ENCODE data around the gene ITPR1.

The ITPR1 gene

DNA sequence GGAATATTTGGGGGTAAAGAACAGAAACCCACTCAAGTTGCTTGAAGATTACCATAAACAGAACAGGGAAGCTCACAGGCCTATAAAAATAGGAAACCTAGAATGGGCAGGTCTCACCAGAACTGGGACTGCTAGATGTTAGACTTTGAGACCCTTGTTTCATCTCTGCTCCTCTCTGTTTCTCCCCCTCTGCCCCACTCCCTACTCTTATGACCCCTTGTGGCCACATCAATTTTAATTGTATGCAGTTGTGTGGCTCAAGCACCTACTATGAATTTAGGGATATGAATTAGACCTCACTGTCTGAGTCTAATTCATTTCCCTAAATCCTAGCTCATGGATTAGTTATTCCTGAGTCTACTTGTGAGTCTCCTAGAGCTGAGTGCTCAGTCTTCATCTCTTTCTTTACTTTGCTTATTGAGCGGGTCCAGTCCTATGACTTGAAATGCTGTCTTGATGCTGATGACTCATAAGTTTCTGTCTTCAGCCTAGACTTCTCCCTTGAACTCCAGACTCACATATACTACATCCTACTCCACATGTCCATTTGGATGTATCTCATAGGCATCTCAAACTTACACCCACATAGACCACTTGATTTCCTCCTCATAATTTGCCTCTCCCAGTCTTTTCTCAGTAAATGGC is 78.7 kb downstream of the ITPR1 start:
- TF ChIP-seq, protein P1, sequence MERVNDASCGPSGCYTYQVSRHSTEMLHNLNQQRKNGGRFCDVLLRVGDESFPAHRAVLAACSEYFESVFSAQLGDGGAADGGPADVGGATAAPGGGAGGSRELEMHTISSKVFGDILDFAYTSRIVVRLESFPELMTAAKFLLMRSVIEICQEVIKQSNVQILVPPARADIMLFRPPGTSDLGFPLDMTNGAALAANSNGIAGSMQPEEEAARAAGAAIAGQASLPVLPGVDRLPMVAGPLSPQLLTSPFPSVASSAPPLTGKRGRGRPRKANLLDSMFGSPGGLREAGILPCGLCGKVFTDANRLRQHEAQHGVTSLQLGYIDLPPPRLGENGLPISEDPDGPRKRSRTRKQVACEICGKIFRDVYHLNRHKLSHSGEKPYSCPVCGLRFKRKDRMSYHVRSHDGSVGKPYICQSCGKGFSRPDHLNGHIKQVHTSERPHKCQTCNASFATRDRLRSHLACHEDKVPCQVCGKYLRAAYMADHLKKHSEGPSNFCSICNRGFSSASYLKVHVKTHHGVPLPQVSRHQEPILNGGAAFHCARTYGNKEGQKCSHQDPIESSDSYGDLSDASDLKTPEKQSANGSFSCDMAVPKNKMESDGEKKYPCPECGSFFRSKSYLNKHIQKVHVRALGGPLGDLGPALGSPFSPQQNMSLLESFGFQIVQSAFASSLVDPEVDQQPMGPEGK (CRISPR knock-in tag; IDR thresholded peaks at IDR 0.05; ENCODE audit: borderline replicate concordance) = no peak
- no peak for TF ChIP-seq ARNTL (CRISPR knock-in tag; IDR thresholded peaks at IDR 0.05; ENCODE audit: borderline replicate concordance, low read depth)
- TF ChIP-seq TOX (CRISPR knock-in tag; IDR thresholded peaks at IDR 0.05; ENCODE audit: borderline replicate concordance) = no peak
- no peak for TF ChIP-seq ESRRG (CRISPR knock-in tag; IDR thresholded peaks at IDR 0.05)
- TF ChIP-seq, protein P2, sequence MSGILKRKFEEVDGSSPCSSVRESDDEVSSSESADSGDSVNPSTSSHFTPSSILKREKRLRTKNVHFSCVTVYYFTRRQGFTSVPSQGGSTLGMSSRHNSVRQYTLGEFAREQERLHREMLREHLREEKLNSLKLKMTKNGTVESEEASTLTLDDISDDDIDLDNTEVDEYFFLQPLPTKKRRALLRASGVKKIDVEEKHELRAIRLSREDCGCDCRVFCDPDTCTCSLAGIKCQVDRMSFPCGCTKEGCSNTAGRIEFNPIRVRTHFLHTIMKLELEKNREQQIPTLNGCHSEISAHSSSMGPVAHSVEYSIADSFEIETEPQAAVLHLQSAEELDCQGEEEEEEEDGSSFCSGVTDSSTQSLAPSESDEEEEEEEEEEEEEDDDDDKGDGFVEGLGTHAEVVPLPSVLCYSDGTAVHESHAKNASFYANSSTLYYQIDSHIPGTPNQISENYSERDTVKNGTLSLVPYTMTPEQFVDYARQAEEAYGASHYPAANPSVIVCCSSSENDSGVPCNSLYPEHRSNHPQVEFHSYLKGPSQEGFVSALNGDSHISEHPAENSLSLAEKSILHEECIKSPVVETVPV (CRISPR knock-in tag; IDR thresholded peaks at IDR 0.05) = no peak
- TF ChIP-seq OSR1 (CRISPR knock-in tag; IDR thresholded peaks at IDR 0.05) = no peak
- TF ChIP-seq ZC3H10 (CRISPR knock-in tag; IDR thresholded peaks at IDR 0.05) = no peak
- no peak for TF ChIP-seq SNAI2 (CRISPR knock-in tag; IDR thresholded peaks at IDR 0.05)
- no peak for TF ChIP-seq BACH2 (CRISPR knock-in tag; IDR thresholded peaks at IDR 0.05; ENCODE audit: borderline replicate concordance)
- no peak for TF ChIP-seq TCF4 (CRISPR knock-in tag; IDR thresholded peaks at IDR 0.05; ENCODE audit: borderline replicate concordance)
- ATAC-seq = peak; percentile 54

DNA sequence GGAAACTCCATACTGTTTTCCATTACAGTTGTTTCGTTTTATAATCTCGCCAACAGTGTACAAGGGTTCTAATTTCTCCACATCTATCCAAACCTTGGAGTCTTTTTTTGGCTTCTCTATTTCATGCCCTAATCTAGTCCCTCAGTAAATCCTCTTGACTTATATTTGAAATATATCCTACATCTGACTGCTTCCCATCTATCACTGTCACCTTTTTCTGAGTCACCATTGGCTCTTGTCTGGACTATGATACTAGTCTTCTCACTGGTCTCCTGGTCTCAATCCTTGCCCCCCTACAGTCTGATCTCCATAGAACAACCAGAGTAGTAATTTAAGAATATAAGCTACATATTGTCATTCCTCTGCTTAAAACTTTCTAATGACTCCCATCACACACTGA is 80.0 kb downstream of the ITPR1 start:
- ATAC-seq = no peak
- TF ChIP-seq ZFP3 (CRISPR knock-in tag; IDR thresholded peaks at IDR 0.05) (no peak), ZNF565 (CRISPR knock-in tag; conservative IDR thresholded peaks at IDR 0.05; ENCODE audit: low read depth) (no peak), TCF4 (CRISPR knock-in tag; IDR thresholded peaks at IDR 0.05; ENCODE audit: borderline replicate concordance) (no peak), ZC3H10 (CRISPR knock-in tag; IDR thresholded peaks at IDR 0.05) (no peak), TOX (CRISPR knock-in tag; IDR thresholded peaks at IDR 0.05; ENCODE audit: borderline replicate concordance) (no peak), OSR1 (CRISPR knock-in tag; IDR thresholded peaks at IDR 0.05) (no peak), SNAI2 (CRISPR knock-in tag; IDR thresholded peaks at IDR 0.05) (no peak), ARNTL (CRISPR knock-in tag; IDR thresholded peaks at IDR 0.05; ENCODE audit: borderline replicate concordance, low read depth) (no peak), CSDC2 (CRISPR knock-in tag; IDR thresholded peaks at IDR 0.05) (no peak)
- TF ChIP-seq, protein P3, sequence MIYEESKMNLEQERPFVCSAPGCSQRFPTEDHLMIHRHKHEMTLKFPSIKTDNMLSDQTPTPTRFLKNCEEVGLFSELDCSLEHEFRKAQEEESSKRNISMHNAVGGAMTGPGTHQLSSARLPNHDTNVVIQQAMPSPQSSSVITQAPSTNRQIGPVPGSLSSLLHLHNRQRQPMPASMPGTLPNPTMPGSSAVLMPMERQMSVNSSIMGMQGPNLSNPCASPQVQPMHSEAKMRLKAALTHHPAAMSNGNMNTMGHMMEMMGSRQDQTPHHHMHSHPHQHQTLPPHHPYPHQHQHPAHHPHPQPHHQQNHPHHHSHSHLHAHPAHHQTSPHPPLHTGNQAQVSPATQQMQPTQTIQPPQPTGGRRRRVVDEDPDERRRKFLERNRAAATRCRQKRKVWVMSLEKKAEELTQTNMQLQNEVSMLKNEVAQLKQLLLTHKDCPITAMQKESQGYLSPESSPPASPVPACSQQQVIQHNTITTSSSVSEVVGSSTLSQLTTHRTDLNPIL (CRISPR knock-in tag; IDR thresholded peaks at IDR 0.05; ENCODE audit: low read depth) = no peak

DNA sequence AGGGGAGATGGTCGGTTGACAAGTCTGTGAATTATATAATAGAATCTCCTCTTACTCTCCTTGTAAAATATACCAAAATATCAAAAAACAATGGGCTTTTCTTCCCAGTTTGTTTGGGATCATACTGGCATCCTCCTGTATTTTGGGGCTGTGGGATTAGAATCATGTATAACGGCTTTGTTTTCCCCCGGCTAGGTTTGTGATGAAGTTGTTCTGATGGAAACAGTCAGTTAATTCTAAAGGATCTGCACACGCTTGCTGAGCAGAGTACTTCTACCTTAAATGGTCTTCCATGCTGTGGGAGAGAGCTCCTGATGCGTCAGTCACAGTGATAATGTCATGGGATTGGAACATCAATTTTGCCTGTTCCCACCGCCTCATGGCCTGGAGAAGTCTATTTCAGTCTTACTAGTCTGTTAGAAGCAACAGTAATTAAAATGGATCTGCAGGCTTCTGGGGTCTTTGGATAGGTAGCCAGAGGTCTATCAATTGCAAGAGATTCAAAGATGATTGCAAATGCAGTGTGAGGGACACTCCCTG is 81.3 kb downstream of the ITPR1 start:
- no peak for TF ChIP-seq PPARA (CRISPR knock-in tag; IDR thresholded peaks at IDR 0.05; ENCODE audit: borderline replicate concordance)
- TF ChIP-seq, protein P4, sequence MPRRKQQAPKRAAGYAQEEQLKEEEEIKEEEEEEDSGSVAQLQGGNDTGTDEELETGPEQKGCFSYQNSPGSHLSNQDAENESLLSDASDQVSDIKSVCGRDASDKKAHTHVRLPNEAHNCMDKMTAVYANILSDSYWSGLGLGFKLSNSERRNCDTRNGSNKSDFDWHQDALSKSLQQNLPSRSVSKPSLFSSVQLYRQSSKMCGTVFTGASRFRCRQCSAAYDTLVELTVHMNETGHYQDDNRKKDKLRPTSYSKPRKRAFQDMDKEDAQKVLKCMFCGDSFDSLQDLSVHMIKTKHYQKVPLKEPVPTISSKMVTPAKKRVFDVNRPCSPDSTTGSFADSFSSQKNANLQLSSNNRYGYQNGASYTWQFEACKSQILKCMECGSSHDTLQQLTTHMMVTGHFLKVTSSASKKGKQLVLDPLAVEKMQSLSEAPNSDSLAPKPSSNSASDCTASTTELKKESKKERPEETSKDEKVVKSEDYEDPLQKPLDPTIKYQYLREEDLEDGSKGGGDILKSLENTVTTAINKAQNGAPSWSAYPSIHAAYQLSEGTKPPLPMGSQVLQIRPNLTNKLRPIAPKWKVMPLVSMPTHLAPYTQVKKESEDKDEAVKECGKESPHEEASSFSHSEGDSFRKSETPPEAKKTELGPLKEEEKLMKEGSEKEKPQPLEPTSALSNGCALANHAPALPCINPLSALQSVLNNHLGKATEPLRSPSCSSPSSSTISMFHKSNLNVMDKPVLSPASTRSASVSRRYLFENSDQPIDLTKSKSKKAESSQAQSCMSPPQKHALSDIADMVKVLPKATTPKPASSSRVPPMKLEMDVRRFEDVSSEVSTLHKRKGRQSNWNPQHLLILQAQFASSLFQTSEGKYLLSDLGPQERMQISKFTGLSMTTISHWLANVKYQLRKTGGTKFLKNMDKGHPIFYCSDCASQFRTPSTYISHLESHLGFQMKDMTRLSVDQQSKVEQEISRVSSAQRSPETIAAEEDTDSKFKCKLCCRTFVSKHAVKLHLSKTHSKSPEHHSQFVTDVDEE (CRISPR knock-in tag; IDR thresholded peaks at IDR 0.05) = no peak
- TF ChIP-seq ZFP3 (CRISPR knock-in tag; IDR thresholded peaks at IDR 0.05) = no peak
- no peak for TF ChIP-seq ARNTL (CRISPR knock-in tag; IDR thresholded peaks at IDR 0.05; ENCODE audit: borderline replicate concordance, low read depth)
- TF ChIP-seq, protein P2 (CRISPR knock-in tag; IDR thresholded peaks at IDR 0.05) = no peak
- ATAC-seq = no peak

DNA sequence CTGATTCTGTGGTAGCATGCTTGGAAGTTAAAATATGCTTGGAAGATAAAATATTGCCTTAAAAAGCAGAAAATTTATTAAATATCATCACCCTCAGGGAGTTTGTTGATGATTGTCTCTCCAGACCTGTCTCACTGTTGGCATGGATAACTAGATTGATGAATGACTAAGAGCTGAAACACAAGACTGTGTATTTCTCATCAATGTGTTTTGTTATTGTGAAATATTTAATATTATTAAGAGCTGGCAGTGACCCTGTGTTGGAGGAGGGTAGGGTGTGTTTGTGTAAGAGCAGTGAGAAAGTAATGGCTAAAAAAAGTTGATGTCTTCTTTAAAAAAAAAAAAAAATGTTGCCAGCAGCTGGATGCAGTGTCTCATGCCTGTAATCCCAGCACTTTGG is 82.2 kb downstream of the ITPR1 start:
- ATAC-seq = no peak
- TF ChIP-seq, protein P2 (CRISPR knock-in tag; IDR thresholded peaks at IDR 0.05) = no peak
- TF ChIP-seq RARB (CRISPR knock-in tag; IDR thresholded peaks at IDR 0.05) (no peak), ISL1 (CRISPR knock-in tag; IDR thresholded peaks at IDR 0.05) (no peak), ZC3H10 (CRISPR knock-in tag; IDR thresholded peaks at IDR 0.05) (no peak), TOX (CRISPR knock-in tag; IDR thresholded peaks at IDR 0.05; ENCODE audit: borderline replicate concordance) (no peak), BACH2 (CRISPR knock-in tag; IDR thresholded peaks at IDR 0.05; ENCODE audit: borderline replicate concordance) (no peak), ARNTL (CRISPR knock-in tag; IDR thresholded peaks at IDR 0.05; ENCODE audit: borderline replicate concordance, low read depth) (no peak), OSR1 (CRISPR knock-in tag; IDR thresholded peaks at IDR 0.05) (no peak), ZNF565 (CRISPR knock-in tag; conservative IDR thresholded peaks at IDR 0.05; ENCODE audit: low read depth) (no peak)
- TF ChIP-seq, protein P5, sequence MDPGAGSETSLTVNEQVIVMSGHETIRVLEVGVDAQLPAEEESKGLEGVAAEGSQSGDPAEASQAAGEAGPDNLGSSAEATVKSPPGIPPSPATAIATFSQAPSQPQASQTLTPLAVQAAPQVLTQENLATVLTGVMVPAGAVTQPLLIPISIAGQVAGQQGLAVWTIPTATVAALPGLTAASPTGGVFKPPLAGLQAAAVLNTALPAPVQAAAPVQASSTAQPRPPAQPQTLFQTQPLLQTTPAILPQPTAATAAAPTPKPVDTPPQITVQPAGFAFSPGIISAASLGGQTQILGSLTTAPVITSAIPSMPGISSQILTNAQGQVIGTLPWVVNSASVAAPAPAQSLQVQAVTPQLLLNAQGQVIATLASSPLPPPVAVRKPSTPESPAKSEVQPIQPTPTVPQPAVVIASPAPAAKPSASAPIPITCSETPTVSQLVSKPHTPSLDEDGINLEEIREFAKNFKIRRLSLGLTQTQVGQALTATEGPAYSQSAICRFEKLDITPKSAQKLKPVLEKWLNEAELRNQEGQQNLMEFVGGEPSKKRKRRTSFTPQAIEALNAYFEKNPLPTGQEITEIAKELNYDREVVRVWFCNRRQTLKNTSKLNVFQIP (CRISPR knock-in tag; IDR thresholded peaks at IDR 0.05; ENCODE audit: borderline replicate concordance, low read depth) = no peak
- TF ChIP-seq, protein P3 (CRISPR knock-in tag; IDR thresholded peaks at IDR 0.05; ENCODE audit: low read depth) = no peak

Measured in SK-N-SH treated with all-trans-retinoic acid at 6 μM for 48 hours (cell line).